GM12875 (cell line): Measurements from ENCODE around the gene LRIF1.

Experiments
- H3K4me3 ChIP-seq: one replicate; pipeline ENCODE4 v1.5.1; 2011; ENCODE audit warnings: low read depth, low read length, control low read depth
- CTCF ChIP-seq: IDR thresholded peaks from 2 replicates; pipeline ENCODE4 v1.5.1; 2011; ENCODE audit warnings: low read depth, mild to moderate bottlenecking, control low read depth, inconsistent platforms, low read length, moderate library complexity, borderline replicate concordance; ENCODE audit not compliant: insufficient read depth

Gene LRIF1

GRCh38 chr1:110961902-110962301, 1.8 kb downstream of the LRIF1 start:
- TF ChIP-seq CTCF: no peak
- no peak overlapping the region for H3K4me3 ChIP-seq

- TF ChIP-seq CTCF: no peak
- no peak overlapping the region for H3K4me3 ChIP-seq
Observed at GRCh38 chr1:110960777-110961420, 2.8 kb downstream of the LRIF1 start.

GRCh38 chr1:110957798-110958197, 5.9 kb downstream of the LRIF1 start:
- H3K4me3 ChIP-seq: no peak overlapping the region
- no peak for TF ChIP-seq CTCF

- TF ChIP-seq CTCF: no peak
- no peak overlapping the region for H3K4me3 ChIP-seq
Observed at GRCh38 chr1:110956586-110956985, 7.1 kb downstream of the LRIF1 start.

GRCh38 chr1:110953031-110953430, 10.7 kb downstream of the LRIF1 start:
- TF ChIP-seq CTCF: no peak

GRCh38 chr1:110952031-110952430, 11.7 kb downstream of the LRIF1 start:
- H3K4me3 ChIP-seq: no peak overlapping the region
- TF ChIP-seq CTCF: no peak

More at GRCh38 chr1:110953031-110953430, 10.7 kb downstream of the LRIF1 start:
- H3K4me3 ChIP-seq: no peak overlapping the region

- TF ChIP-seq CTCF: no peak
- H3K4me3 ChIP-seq: no peak overlapping the region
Observed at GRCh38 chr1:110951161-110951560, 12.6 kb downstream of the LRIF1 start.
